Stomach (tissue), 9 donors: ENCODE measurements around the gene XPC. TPM values are rescaled to one million over a fixed set of nuclear protein-coding genes. Genes with fewer than 3 reads are reported as not detected.

Experiments
- DNase-seq, 2 donors: peaks; one replicate each; pipeline versions ENCODE4 v3.0.0 to v3.0.0-alpha.2; 2013 to 2019
- H3K27ac ChIP-seq, 5 donors: fragments of 200-600 bp in 4 of 5; sonication (generic) in 4 of 5; one replicate each; pipeline ENCODE4 v1.5.1; 2013 to 2019; ENCODE audit warnings: mild to moderate bottlenecking in 1 of 5, moderate library complexity in 1 of 5
- H3K27me3 ChIP-seq, 3 donors: fragments of 200-600 bp; sonication (generic); one replicate each; pipeline ENCODE4 v1.5.1; 2017 to 2019; ENCODE audit warnings: mixed run types in 1 of 3
- H3K36me3 ChIP-seq, 4 donors: fragments of 200-600 bp; sonication (generic); 1 replicate in 3 of 4; 2 replicates in 1 of 4; pipeline ENCODE4 v1.5.1; 2016 to 2019
- H3K4me1 ChIP-seq, 4 donors: fragments of 200-600 bp; sonication (generic); one replicate each; pipeline ENCODE4 v1.5.1; 2016 to 2019
- H3K4me3 ChIP-seq, 4 donors: fragments of 200-600 bp; sonication (generic) in 3 of 4; one replicate each; pipeline ENCODE4 v1.5.1; 2016 to 2019; ENCODE audit warnings: mild to moderate bottlenecking in 1 of 4
- H3K9me3 ChIP-seq, 4 donors: fragments of 200-600 bp; sonication (generic); one replicate each; pipeline ENCODE4 v1.5.1; 2016 to 2019
- EP300 ChIP-seq: sonication (generic); formaldehyde crosslinking; IDR thresholded peaks from one replicate; pipeline ENCODE4 v1.6.1; 2017; ENCODE audit warnings: antibody characterized with exemption
- POLR2A ChIP-seq, 4 donors: fragments of 450-650 bp; IDR thresholded peaks; one replicate each; pipeline ENCODE4 v1.6.1; 2016; ENCODE audit warnings: antibody characterized with exemption in 4 of 4, control low read depth in 2 of 4, mild to moderate bottlenecking in 1 of 4, moderate library complexity in 1 of 4
- POLR2AphosphoS5 ChIP-seq, 3 donors: sonication (generic); formaldehyde crosslinking; IDR thresholded peaks; one replicate each; pipeline ENCODE4 v1.6.1; 2016; ENCODE audit warnings: antibody characterized with exemption in 3 of 3
- WGBS, 5 donors: extraction: QIAGEN DNeasy Blood & Tissue Kit in 3 of 5; methylation state at CpG; one replicate each; pipeline versions ENCODE4 v1.1.5 to v1.1.7; 2013 to 2018; 5-methylcytosine and 5-hydroxymethylcytosine counted together
- intact Hi-C: fragments of 100-400 bp; cut with DNase I; formaldehyde crosslinking; loops from one replicate; pipeline ENCODE4 v1.15.1; 2023; ENCODE audit warnings: low total_unique reads
- polyA plus RNA-seq, 3 donors: library from polyadenylated mRNA; stranded (reverse); fragments of 200-250 nt; gene quantifications; one replicate each; pipeline ENCODE4 v1.2.3, GENCODE V29; 2013
- total RNA-seq, 5 donors: library from RNA; depleted of rRNA; stranded (reverse); fragments of >200 nt; gene quantifications; one replicate each; pipeline versions ENCODE4 v1.1.0 to v1.2.3, GENCODE V29; 2014 to 2016
- TF ChIP-seq, protein P1 (sequence below), 7 experiments: fragments of 450-650 bp in 4 of 7; fragments of 200-600 bp in 3 of 7; sonication (generic) in 3 of 7; IDR thresholded peaks; one replicate each; pipeline ENCODE4 v1.5.1; 2016 to 2019; ENCODE audit warnings: antibody characterized with exemption in 7 of 7, control low read depth in 2 of 7, mild to moderate bottlenecking in 1 of 7
- donor health status: healthy with polysubstance abuse.
- donor health status: Bipolar disorder and iron deficiency.
- donor health status: healthy.

Gene XPC
- total and polyA plus RNA-seq, 8 donors, result 8.8 to 51.0 (median 36.2) TPM

DNA sequence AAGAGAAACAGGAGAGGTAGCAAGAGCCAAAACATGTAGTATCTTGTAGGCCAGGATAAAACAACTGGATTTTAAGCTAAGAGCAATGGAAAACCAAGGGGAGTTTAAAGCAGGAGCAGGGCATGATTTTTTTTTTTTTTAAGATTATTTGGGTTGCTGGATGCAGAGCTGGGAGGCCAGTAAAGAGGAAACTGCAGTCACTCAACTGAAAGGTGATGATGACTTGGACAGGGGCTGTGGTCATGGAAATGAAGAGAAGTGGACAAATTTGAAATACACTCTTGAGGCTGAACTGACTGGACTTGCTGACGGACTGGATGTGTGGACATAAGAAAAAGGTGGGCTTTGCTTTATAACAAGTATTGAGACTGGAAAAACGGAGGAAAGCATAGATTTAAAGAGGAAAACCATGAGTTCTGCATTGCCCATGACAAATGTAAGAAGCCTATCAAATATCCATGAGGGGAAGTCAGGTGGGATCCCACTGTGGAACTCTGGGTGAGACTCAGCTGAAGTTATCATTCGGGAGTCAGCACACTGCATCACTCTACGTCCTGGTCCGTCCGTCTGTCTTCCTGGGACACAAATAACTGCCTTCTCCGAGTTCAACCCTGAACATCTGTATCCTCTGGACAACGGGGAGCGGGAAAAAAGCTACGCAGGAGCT, 688 bp downstream of the XPC start:
- peaks cover 18 to 76% (median 46%) of the 10 kb centered on the region in 4 donors for H3K4me1 ChIP-seq
- TF ChIP-seq, protein P1, sequence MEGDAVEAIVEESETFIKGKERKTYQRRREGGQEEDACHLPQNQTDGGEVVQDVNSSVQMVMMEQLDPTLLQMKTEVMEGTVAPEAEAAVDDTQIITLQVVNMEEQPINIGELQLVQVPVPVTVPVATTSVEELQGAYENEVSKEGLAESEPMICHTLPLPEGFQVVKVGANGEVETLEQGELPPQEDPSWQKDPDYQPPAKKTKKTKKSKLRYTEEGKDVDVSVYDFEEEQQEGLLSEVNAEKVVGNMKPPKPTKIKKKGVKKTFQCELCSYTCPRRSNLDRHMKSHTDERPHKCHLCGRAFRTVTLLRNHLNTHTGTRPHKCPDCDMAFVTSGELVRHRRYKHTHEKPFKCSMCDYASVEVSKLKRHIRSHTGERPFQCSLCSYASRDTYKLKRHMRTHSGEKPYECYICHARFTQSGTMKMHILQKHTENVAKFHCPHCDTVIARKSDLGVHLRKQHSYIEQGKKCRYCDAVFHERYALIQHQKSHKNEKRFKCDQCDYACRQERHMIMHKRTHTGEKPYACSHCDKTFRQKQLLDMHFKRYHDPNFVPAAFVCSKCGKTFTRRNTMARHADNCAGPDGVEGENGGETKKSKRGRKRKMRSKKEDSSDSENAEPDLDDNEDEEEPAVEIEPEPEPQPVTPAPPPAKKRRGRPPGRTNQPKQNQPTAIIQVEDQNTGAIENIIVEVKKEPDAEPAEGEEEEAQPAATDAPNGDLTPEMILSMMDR (IDR thresholded peaks at IDR 0.05), result no peak
- TF ChIP-seq POLR2AphosphoS5 (IDR thresholded peaks at IDR 0.05) (no peak), POLR2A (IDR thresholded peaks at IDR 0.05) (no peak), EP300 (no peak)
- DNase-seq, result peak in 1 of 2 donors; percentile 15
- intact Hi-C loops, result loop anchor here (10.0 kb wide), 1 partner anchor 53 kb away; the partner anchor contains the start of genes CHCHD4 and TMEM43
- WGBS, 5 donors, result 4 to 7% (median 5%) methylated on average over 8 to 10 of the region's 10 CpGs
- H3K36me3 ChIP-seq, result peaks cover 1 to 22% (median 20%) of the 10 kb centered on the region in 4 donors
- H3K4me3 ChIP-seq, result peak overlapping the region; percentile 59 to 80 (median 70)
- no peaks in the 10 kb centered on the region for H3K9me3 ChIP-seq
- H3K27me3 ChIP-seq, result no peaks in the 10 kb centered on the region
- H3K27ac ChIP-seq, result peak overlapping the region; percentile 88 to 98 (median 95)

DNA sequence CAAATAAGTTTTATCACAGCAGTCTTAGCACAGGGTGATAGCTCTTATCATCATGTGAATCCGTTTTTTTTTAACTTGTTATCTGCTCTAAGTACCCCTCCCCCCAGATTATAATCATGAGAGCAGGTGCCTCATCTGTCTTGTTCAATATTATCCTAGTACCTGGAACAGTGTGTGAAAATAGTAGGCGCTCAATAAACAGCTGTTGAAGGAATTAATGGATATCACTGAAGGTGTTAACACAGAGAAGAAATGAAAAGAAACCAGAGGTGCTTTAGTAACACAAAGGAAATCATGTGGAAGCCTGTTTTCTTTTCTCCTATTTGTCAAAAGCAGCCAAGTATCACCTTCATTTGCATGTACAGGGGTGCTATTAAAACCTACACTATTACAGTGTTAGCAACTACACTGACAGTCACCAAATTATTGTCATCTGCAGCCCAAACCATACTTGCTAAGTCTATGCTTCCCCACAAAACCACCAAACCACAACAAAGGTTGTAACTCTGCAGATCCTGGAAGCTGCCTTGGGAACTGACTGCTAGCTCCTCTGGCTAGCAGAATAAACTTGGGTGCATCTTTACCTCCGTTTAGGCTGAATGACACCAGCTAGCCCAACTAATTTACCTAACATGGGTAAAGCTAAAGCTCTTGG, 2.9 kb downstream of the XPC start:
- TF ChIP-seq POLR2AphosphoS5 (IDR thresholded peaks at IDR 0.05), result no peak
- no peak for TF ChIP-seq EP300
- TF ChIP-seq POLR2A (IDR thresholded peaks at IDR 0.05), result no peak
- TF ChIP-seq, protein P1 (IDR thresholded peaks at IDR 0.05), result no peak
- Histone ChIP-seq H3K27ac (no peak overlapping the region), H3K9me3 (no peaks in the 10 kb centered on the region), H3K27me3 (no peaks in the 10 kb centered on the region), H3K4me3 (no peak overlapping the region), H3K36me3 (peaks cover 19 to 29% (median 26%) of the 10 kb centered on the region in 4 donors), H3K4me1 (peaks cover 18 to 60% (median 44%) of the 10 kb centered on the region in 4 donors)
- WGBS, 5 donors, result 55 to 65% (median 63%) methylated on average over 3 of the region's 3 CpGs
- peak in 1 of 2 donors; percentile 44 for DNase-seq
- intact Hi-C loops, result loop anchor here (10.0 kb wide), 1 partner anchor 51 kb away; the partner anchor contains the start of genes CHCHD4 and TMEM43

DNA sequence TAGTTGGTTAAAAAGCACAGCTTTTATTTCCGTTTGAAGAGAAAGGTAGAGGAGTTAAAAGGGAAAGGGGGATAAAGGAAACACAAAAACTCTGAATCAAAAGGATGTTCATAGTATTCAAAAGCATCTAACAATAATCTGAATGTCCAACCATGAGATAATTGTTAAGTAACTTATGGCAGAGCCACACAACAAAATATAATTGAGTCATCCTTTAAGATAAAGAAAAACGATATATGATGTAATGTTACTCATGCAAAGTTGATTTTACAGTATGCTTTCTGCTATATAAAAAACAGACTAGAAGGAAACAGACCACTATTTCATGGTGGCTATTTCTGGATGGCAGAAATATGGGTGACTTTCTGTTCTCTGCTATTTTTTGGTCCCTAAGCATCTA, 3.9 kb downstream of the XPC start:
- intact Hi-C loops, result loop anchor here (10.0 kb wide), 1 partner anchor 50 kb away; the partner anchor contains the start of genes CHCHD4 and TMEM43
- peaks cover 30 to 39% (median 36%) of the 10 kb centered on the region in 4 donors for H3K36me3 ChIP-seq

DNA sequence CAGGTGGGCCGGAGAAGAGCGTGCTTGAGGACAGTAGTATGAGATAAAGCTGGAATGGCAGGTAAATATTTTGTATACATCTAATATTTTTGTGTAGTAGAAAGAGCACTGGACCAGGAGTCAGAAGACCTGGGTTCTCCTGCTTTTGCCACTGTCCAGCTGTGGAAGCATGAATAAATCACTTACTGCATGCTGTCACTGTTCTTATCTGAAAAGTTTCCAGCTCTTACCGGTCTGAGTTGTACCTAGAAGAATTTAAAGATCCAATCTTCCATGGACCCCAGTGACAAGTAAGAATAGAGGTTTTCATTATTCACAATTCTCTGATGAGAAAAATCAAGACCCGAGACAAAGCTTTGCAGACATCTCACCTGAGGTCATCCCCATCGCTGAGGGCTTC, 5.9 kb downstream of the XPC start:
- H3K4me1 ChIP-seq, result peaks cover 9 to 40% (median 28%) of the 10 kb centered on the region in 4 donors
- H3K4me3 ChIP-seq, result no peak overlapping the region
- no peak for DNase-seq
- intact Hi-C loops, result loop anchor here (10.0 kb wide), 1 partner anchor 48 kb away; the partner anchor contains the start of genes CHCHD4 and TMEM43
- WGBS, 5 donors, result 92 to 96% (median 96%) methylated on average over 5 of the region's 5 CpGs
- TF ChIP-seq, protein P1 (IDR thresholded peaks at IDR 0.05), result no peak
- TF ChIP-seq POLR2AphosphoS5 (IDR thresholded peaks at IDR 0.05), result no peak
- no peak for TF ChIP-seq EP300
- no peak for TF ChIP-seq POLR2A (IDR thresholded peaks at IDR 0.05)
- H3K9me3 ChIP-seq, result no peaks in the 10 kb centered on the region
- H3K27ac ChIP-seq, result no peak overlapping the region
- peaks cover 43 to 59% (median 56%) of the 10 kb centered on the region in 4 donors for H3K36me3 ChIP-seq
- no peaks in the 10 kb centered on the region for H3K27me3 ChIP-seq

More for the DNA sequence above, 3.9 kb downstream of the XPC start:
- Histone ChIP-seq H3K4me1 (peaks cover 15 to 50% (median 38%) of the 10 kb centered on the region in 4 donors), H3K4me3 (no peak overlapping the region), H3K9me3 (no peaks in the 10 kb centered on the region), H3K27ac (no peak overlapping the region), H3K27me3 (no peaks in the 10 kb centered on the region)
- DNase-seq, result no peak
- TF ChIP-seq, protein P1 (IDR thresholded peaks at IDR 0.05), result no peak
- no peak for TF ChIP-seq EP300
- no peak for TF ChIP-seq POLR2A (IDR thresholded peaks at IDR 0.05)
- TF ChIP-seq POLR2AphosphoS5 (IDR thresholded peaks at IDR 0.05), result no peak
- 65 to 82% (median 67%) methylated on average over 2 of the region's 2 CpGs for WGBS, 5 donors
